Neural progenitor cell (in vitro differentiated cells): Measurements from ENCODE around the gene FAM193B. TPM values are rescaled to one million over a fixed set of nuclear protein-coding genes. Genes with fewer than 3 reads are reported as not detected.

Experiments used
- DNase-seq: peaks from one replicate; pipeline ENCODE4 v3.0.0-alpha.2; 2016; ENCODE audit warnings: low spot score
- H2AFZ ChIP-seq: fragments of 200-600 bp; sonication (generic); replicated peaks from 2 replicates; pipeline ENCODE4 v1.6.1; 2016; ENCODE audit warnings: antibody characterized with exemption
- H3F3A ChIP-seq: fragments of 200-600 bp; sonication (generic); 2 replicates; pipeline ENCODE4 v1.6.1; 2016; ENCODE audit warnings: antibody characterized with exemption, low read depth
- H3K27ac ChIP-seq: fragments of 200-600 bp; sonication (generic); 2 replicates; pipeline ENCODE4 v1.5.1; 2016; ENCODE audit warnings: mild to moderate bottlenecking
- H3K27me3 ChIP-seq: fragments of 200-600 bp; sonication (generic); 2 replicates; pipeline ENCODE4 v1.6.1; 2016; ENCODE audit warnings: mild to moderate bottlenecking, moderate library complexity
- H3K36me3 ChIP-seq: fragments of 200-600 bp; sonication (generic); 2 replicates; pipeline ENCODE4 v1.5.1; 2016
- H3K4me1 ChIP-seq: fragments of 200-600 bp; sonication (generic); 2 replicates; pipeline ENCODE4 v1.6.1; 2016; ENCODE audit warnings: mixed run types
- H3K4me2 ChIP-seq: fragments of 200-600 bp; sonication (generic); 2 replicates; pipeline ENCODE4 v1.6.1; 2016
- H3K4me3 ChIP-seq: fragments of 200-600 bp; sonication (generic); 2 replicates; pipeline ENCODE4 v1.5.1; 2016
- H3K79me2 ChIP-seq: fragments of 200-600 bp; sonication (generic); 2 replicates; pipeline ENCODE4 v1.6.1; 2016; ENCODE audit warnings: low read depth
- H3K9ac ChIP-seq: fragments of 200-600 bp; sonication (generic); 2 replicates; pipeline ENCODE4 v1.6.1; 2016
- H3K9me3 ChIP-seq: fragments of 200-600 bp; sonication (generic); 2 replicates; pipeline ENCODE4 v1.5.1; 2016; ENCODE audit warnings: low read depth
- H4K20me1 ChIP-seq: fragments of 200-600 bp; sonication (generic); 2 replicates; pipeline ENCODE4 v1.6.1; 2016; ENCODE audit warnings: low read depth
- H3K27ac Mint-ChIP-seq: 3 replicates; pipeline ENCODE4 v1.8.0; 2021; ENCODE audit warnings: mixed read lengths
- H3K27me3 Mint-ChIP-seq: 2 replicates; pipeline ENCODE4 v1.8.0; 2022; ENCODE audit warnings: low read depth, mild to moderate bottlenecking, inconsistent platforms, moderate library complexity, mixed read lengths; ENCODE audit not compliant: insufficient read depth
- H3K36me3 Mint-ChIP-seq: 3 replicates; pipeline ENCODE4 v1.8.0; 2021; ENCODE audit warnings: mixed read lengths
- H3K4me1 Mint-ChIP-seq: 3 replicates; pipeline ENCODE4 v1.8.0; 2021; ENCODE audit warnings: mixed read lengths
- H3K4me3 Mint-ChIP-seq: 3 replicates; pipeline ENCODE4 v1.8.0; 2021; ENCODE audit warnings: mild to moderate bottlenecking, moderate library complexity, mixed read lengths
- H3K9me3 Mint-ChIP-seq: 3 replicates; pipeline ENCODE4 v1.8.0; 2020; ENCODE audit warnings: mixed read lengths
- EZH2 ChIP-seq: fragments of 200-600 bp; sonication (generic); IDR thresholded peaks from 2 replicates; pipeline ENCODE4 v1.6.1; 2017; ENCODE audit warnings: antibody characterized with exemption, mild to moderate bottlenecking, moderate library complexity
- EZH2phosphoT487 ChIP-seq: fragments of 200-600 bp; sonication (generic); IDR thresholded peaks from 2 replicates; pipeline ENCODE4 v1.6.1; 2017; ENCODE audit warnings: antibody characterized with exemption
- total RNA-seq: library from RNA; depleted of rRNA; stranded (reverse); fragments of >200 nt; gene quantifications from 2 replicates; pipeline ENCODE4 v1.2.3, GENCODE V29; 2015; ENCODE audit warnings: low replicate concordance
- TF ChIP-seq, protein P1 (sequence below): fragments of 200-600 bp; sonication (generic); IDR thresholded peaks from 2 replicates; pipeline ENCODE4 v1.5.1; 2017; ENCODE audit warnings: antibody characterized with exemption, mild to moderate bottlenecking

The FAM193B gene
- total RNA-seq, 1 donor from 2014 or later = 42.5 TPM

GRCh38 chr5:177513500-177513899 lies 40.9 kb downstream of the FAM193B start:
- no peak overlapping the region for H3K4me3 Mint-ChIP-seq

GRCh38 chr5:177512736-177513380 lies 41.5 kb downstream of the FAM193B start:
- peaks cover 9% of the 10 kb centered on the region for H4K20me1 ChIP-seq
- H3K27me3 ChIP-seq = no peaks in the 10 kb centered on the region
- H3K9me3 Mint-ChIP-seq = no peaks in the 10 kb centered on the region
- H3K4me3 ChIP-seq = no peak overlapping the region
- no peak overlapping the region for H3K4me2 ChIP-seq
- H3K36me3 Mint-ChIP-seq = peaks cover 20% of the 10 kb centered on the region
- H3K27ac Mint-ChIP-seq = no peak overlapping the region
- peaks cover 7% of the 10 kb centered on the region for H3F3A ChIP-seq
- H3K27ac ChIP-seq = no peak overlapping the region
- peak overlapping the region; percentile 35 for H3K4me3 Mint-ChIP-seq
- H3K4me1 ChIP-seq = no peaks in the 10 kb centered on the region
- DNase-seq = no peak
- TF ChIP-seq EZH2phosphoT487 = no peak
- TF ChIP-seq EZH2 = no peak
- TF ChIP-seq, protein P1, sequence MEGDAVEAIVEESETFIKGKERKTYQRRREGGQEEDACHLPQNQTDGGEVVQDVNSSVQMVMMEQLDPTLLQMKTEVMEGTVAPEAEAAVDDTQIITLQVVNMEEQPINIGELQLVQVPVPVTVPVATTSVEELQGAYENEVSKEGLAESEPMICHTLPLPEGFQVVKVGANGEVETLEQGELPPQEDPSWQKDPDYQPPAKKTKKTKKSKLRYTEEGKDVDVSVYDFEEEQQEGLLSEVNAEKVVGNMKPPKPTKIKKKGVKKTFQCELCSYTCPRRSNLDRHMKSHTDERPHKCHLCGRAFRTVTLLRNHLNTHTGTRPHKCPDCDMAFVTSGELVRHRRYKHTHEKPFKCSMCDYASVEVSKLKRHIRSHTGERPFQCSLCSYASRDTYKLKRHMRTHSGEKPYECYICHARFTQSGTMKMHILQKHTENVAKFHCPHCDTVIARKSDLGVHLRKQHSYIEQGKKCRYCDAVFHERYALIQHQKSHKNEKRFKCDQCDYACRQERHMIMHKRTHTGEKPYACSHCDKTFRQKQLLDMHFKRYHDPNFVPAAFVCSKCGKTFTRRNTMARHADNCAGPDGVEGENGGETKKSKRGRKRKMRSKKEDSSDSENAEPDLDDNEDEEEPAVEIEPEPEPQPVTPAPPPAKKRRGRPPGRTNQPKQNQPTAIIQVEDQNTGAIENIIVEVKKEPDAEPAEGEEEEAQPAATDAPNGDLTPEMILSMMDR = no peak
- H3K9ac ChIP-seq = no peak overlapping the region
- peaks cover 23% of the 10 kb centered on the region for H3K4me1 Mint-ChIP-seq
- H3K36me3 ChIP-seq = no peaks in the 10 kb centered on the region
- peaks cover 19% of the 10 kb centered on the region for H3K79me2 ChIP-seq
- H3K27me3 Mint-ChIP-seq = peaks cover 11% of the 10 kb centered on the region
- no peaks in the 10 kb centered on the region for H3K9me3 ChIP-seq
- H2AFZ ChIP-seq = no peak overlapping the region

More at GRCh38 chr5:177513500-177513899, 40.9 kb downstream of the FAM193B start:
- Histone ChIP-seq H3K27ac (no peak overlapping the region), H3K4me2 (no peak overlapping the region), H3K79me2 (peaks cover 19% of the 10 kb centered on the region), H3F3A (peaks cover 7% of the 10 kb centered on the region), H4K20me1 (peaks cover 9% of the 10 kb centered on the region), H3K4me3 (no peak overlapping the region), H3K27me3 (no peaks in the 10 kb centered on the region), H3K4me1 (no peaks in the 10 kb centered on the region), H3K9me3 (no peaks in the 10 kb centered on the region), H3K9ac (no peak overlapping the region), H3K36me3 (no peaks in the 10 kb centered on the region), H2AFZ (no peak overlapping the region)
- Mint-ChIP-seq H3K27ac (no peak overlapping the region), H3K9me3 (no peaks in the 10 kb centered on the region), H3K27me3 (peaks cover 11% of the 10 kb centered on the region), H3K4me1 (peaks cover 23% of the 10 kb centered on the region), H3K36me3 (peaks cover 20% of the 10 kb centered on the region)
- TF ChIP-seq, protein P1 = no peak
- TF ChIP-seq EZH2 (no peak), EZH2phosphoT487 (no peak)
- DNase-seq = no peak

GRCh38 chr5:177511796-177512675 lies 42.3 kb downstream of the FAM193B start:
- Histone ChIP-seq H3K4me2 (no peak overlapping the region), H3K4me3 (no peak overlapping the region), H3K27me3 (no peaks in the 10 kb centered on the region), H2AFZ (no peak overlapping the region), H3K36me3 (no peaks in the 10 kb centered on the region), H4K20me1 (peaks cover 9% of the 10 kb centered on the region), H3K79me2 (peaks cover 19% of the 10 kb centered on the region), H3K9ac (no peak overlapping the region), H3K4me1 (no peaks in the 10 kb centered on the region), H3K27ac (no peak overlapping the region), H3K9me3 (no peaks in the 10 kb centered on the region), H3F3A (peaks cover 2% of the 10 kb centered on the region)
- no peak for DNase-seq
- Mint-ChIP-seq H3K4me3 (no peak overlapping the region), H3K9me3 (no peaks in the 10 kb centered on the region), H3K27ac (no peak overlapping the region), H3K27me3 (peaks cover 15% of the 10 kb centered on the region), H3K36me3 (peaks cover 20% of the 10 kb centered on the region), H3K4me1 (peaks cover 23% of the 10 kb centered on the region)
- TF ChIP-seq EZH2 (no peak), EZH2phosphoT487 (no peak)
- TF ChIP-seq, protein P1 = no peak
